Measurements from ENCODE around the gene SUSD6.

DNA sequence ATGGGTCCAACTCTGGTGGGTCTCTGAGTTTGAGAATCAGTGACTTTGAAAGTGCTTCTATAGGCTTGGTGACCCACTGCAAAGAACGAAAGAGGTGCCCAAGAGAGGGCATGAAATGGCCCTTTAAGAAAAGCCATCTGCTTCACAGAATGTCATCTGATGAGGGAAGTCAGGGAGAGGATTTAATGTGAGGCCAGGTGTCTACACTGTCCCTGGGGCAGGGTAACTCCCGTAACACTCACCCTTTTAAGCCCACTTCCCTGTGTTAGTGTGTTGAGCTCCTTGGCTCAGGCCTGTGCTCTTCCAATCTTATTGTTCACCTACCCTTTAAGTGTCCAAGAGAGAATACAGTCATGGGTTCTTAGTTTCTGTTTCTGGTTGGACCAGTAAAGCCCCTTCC lies 139.1 kb downstream of the SUSD6 start:
- TF ChIP-seq, protein P1, sequence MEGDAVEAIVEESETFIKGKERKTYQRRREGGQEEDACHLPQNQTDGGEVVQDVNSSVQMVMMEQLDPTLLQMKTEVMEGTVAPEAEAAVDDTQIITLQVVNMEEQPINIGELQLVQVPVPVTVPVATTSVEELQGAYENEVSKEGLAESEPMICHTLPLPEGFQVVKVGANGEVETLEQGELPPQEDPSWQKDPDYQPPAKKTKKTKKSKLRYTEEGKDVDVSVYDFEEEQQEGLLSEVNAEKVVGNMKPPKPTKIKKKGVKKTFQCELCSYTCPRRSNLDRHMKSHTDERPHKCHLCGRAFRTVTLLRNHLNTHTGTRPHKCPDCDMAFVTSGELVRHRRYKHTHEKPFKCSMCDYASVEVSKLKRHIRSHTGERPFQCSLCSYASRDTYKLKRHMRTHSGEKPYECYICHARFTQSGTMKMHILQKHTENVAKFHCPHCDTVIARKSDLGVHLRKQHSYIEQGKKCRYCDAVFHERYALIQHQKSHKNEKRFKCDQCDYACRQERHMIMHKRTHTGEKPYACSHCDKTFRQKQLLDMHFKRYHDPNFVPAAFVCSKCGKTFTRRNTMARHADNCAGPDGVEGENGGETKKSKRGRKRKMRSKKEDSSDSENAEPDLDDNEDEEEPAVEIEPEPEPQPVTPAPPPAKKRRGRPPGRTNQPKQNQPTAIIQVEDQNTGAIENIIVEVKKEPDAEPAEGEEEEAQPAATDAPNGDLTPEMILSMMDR (IDR thresholded peaks at IDR 0.05), result no peak
- no peak for TF ChIP-seq POLR2A (IDR thresholded peaks at IDR 0.05)
